Nephron (organoid): ENCODE measurements around the gene TARS3.
A peak's percentile ranks its signal among the peaks of the same experiment; 100 is the strongest.

ENCODE experiments used
- H3K27ac Mint-ChIP-seq, 3 experiments: 2 replicates each; pipeline ENCODE4 v1.8.0; 2020; ENCODE audit warnings: mixed read lengths in 3 of 3, mild to moderate bottlenecking in 2 of 3, moderate library complexity in 1 of 3
- H3K27me3 Mint-ChIP-seq: 2 replicates; pipeline ENCODE4 v1.8.0; 2021; ENCODE audit warnings: low read depth, mild to moderate bottlenecking, moderate library complexity, mixed read lengths
- H3K36me3 Mint-ChIP-seq: 2 replicates; pipeline ENCODE4 v1.8.0; 2020; ENCODE audit warnings: low read depth, mixed read lengths
- H3K4me1 Mint-ChIP-seq: 2 replicates; pipeline ENCODE4 v1.8.0; 2020; ENCODE audit warnings: mixed read lengths
- H3K4me3 Mint-ChIP-seq, 3 experiments: 2 replicates each; pipeline ENCODE4 v1.8.0; 2020; ENCODE audit warnings: mild to moderate bottlenecking in 3 of 3, mixed read lengths in 3 of 3, moderate library complexity in 2 of 3
- H3K9me3 Mint-ChIP-seq: 2 replicates; pipeline ENCODE4 v1.8.0; 2020; ENCODE audit warnings: mixed read lengths
- CTCF ChIP-seq, 3 experiments: fragments of 200-600 bp; sonication (generic); IDR thresholded peaks; one replicate each; pipeline ENCODE4 v1.5.0; 2021; ENCODE audit warnings: antibody characterized with exemption in 3 of 3; ENCODE audit not compliant: unreplicated experiment in 3 of 3

Gene TARS3

GRCh38 chr15:101614761-101615160, 109.5 kb downstream of the TARS3 start:
- Mint-ChIP-seq H3K9me3 (no peaks in the 10 kb centered on the region), H3K27ac (peak overlapping the region; percentile 68 to 92 (median 84)), H3K4me3 (peak overlapping the region in 2 of 3 experiments; percentile 39 to 50), H3K4me1 (peaks cover 83% of the 10 kb centered on the region), H3K27me3 (peaks cover 18% of the 10 kb centered on the region), H3K36me3 (no peaks in the 10 kb centered on the region)
- no peak for TF ChIP-seq CTCF (IDR thresholded peaks at IDR 0.05; ENCODE audit: unreplicated experiment in 3 of 3)

GRCh38 chr15:101614001-101614585, 110.2 kb downstream of the TARS3 start:
- peak overlapping the region; percentile 68 to 92 (median 87) for H3K27ac Mint-ChIP-seq
- H3K36me3 Mint-ChIP-seq = no peaks in the 10 kb centered on the region
- H3K9me3 Mint-ChIP-seq = no peaks in the 10 kb centered on the region
- peaks cover 81% of the 10 kb centered on the region for H3K4me1 Mint-ChIP-seq
- no peak for TF ChIP-seq CTCF (IDR thresholded peaks at IDR 0.05; ENCODE audit: unreplicated experiment in 3 of 3)
- peak overlapping the region in 1 of 3 experiments; percentile 11 for H3K4me3 Mint-ChIP-seq
- H3K27me3 Mint-ChIP-seq = peaks cover 18% of the 10 kb centered on the region

GRCh38 chr15:101613130-101614000, 110.9 kb downstream of the TARS3 start:
- no peaks in the 10 kb centered on the region for H3K36me3 Mint-ChIP-seq
- no peaks in the 10 kb centered on the region for H3K9me3 Mint-ChIP-seq
- peaks cover 18% of the 10 kb centered on the region for H3K27me3 Mint-ChIP-seq
- H3K4me1 Mint-ChIP-seq = peaks cover 77% of the 10 kb centered on the region
- no peak for TF ChIP-seq CTCF (IDR thresholded peaks at IDR 0.05; ENCODE audit: unreplicated experiment in 3 of 3)
- peak overlapping the region; percentile 68 to 92 (median 87) for H3K27ac Mint-ChIP-seq
- H3K4me3 Mint-ChIP-seq = peak overlapping the region; percentile 25 to 61 (median 40)

- H3K27ac Mint-ChIP-seq = peak overlapping the region in 1 of 3 experiments; percentile 42
- no peak overlapping the region for H3K4me3 Mint-ChIP-seq
- no peak for TF ChIP-seq CTCF (IDR thresholded peaks at IDR 0.05; ENCODE audit: unreplicated experiment in 3 of 3)
- no peaks in the 10 kb centered on the region for H3K36me3 Mint-ChIP-seq
- H3K4me1 Mint-ChIP-seq = peaks cover 75% of the 10 kb centered on the region
- peaks cover 18% of the 10 kb centered on the region for H3K27me3 Mint-ChIP-seq
- no peaks in the 10 kb centered on the region for H3K9me3 Mint-ChIP-seq
These were observed 111.6 kb downstream of the TARS3 start for GRCh38 chr15:101612676-101613075.

GRCh38 chr15:101611580-101612299, 112.5 kb downstream of the TARS3 start:
- Mint-ChIP-seq H3K27me3 (peaks cover 18% of the 10 kb centered on the region), H3K27ac (peak overlapping the region in 2 of 3 experiments; percentile 42 to 43), H3K36me3 (no peaks in the 10 kb centered on the region), H3K4me1 (peaks cover 72% of the 10 kb centered on the region), H3K4me3 (no peak overlapping the region), H3K9me3 (no peaks in the 10 kb centered on the region)
- TF ChIP-seq CTCF (IDR thresholded peaks at IDR 0.05; ENCODE audit: unreplicated experiment in 3 of 3) = no peak
